ENCODE data around the gene NAA20.

Gene NAA20

DNA sequence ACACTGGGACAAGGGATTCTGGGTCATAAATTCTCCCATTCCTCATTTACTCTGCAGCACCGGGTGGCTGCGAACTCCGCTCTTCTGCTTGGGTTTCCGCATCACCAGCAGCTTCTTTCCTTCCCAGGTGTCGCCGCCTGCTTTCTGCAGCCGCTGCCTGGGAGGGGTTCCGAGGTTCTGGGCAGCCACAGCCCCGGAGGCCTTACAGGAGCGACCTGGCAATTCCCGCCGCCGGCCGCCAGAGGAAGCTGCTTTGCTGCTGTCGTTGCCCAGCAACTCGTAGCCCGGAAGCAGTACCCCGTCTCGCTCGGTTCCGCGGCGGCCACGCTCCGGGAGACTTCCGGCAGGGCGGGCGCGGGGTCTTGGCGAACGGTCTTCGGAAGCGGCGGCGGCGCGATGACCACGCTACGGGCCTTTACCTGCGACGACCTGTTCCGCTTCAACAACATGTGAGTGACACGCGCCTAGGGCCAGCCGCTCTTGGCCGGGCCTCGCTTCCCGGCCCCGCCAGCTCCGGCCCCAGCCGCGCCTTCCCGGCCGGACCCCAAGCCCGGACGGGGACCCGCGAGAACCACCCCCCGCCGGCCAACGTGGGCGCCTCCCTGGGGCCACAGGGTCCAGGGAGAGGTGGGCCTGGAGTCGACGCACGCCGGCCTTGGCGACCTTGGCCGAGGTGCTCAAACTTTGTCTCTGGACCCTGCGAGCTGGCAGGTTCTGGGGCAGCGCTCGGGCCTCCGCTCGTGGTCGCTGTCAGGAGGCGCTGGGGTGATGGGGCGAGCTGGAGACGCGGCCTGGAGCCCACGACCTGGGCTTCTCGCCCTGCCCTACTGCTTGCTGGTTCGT lies at the start of gene NAA20:
Gene NAA20 (plus strand): TSS at position 362 of the 843 bp plus-strand sequence. CDS start 35 bp downstream, at position 397.
- DNase-seq = peak; percentile 83

DNA sequence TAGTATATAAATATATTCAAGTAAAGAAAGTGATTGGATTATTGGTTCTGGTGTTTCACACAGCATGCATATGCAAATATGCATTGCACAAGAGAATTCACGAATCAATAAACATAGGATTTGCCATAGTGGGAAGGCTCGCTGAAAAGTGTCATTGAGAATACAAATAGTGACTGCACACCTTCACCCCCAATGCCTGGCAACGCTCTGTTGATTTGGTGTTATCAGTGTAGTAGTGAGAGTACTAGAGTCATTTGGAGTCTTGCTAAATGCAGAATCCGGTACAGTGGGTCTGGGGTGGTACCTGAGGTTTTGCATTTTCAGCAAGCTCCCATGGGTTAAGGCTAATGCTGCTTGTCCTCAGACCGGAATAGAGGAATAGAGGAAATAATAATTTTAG lies 49.7 kb upstream of the NAA20 start:
- DNase-seq = no peak

DNA sequence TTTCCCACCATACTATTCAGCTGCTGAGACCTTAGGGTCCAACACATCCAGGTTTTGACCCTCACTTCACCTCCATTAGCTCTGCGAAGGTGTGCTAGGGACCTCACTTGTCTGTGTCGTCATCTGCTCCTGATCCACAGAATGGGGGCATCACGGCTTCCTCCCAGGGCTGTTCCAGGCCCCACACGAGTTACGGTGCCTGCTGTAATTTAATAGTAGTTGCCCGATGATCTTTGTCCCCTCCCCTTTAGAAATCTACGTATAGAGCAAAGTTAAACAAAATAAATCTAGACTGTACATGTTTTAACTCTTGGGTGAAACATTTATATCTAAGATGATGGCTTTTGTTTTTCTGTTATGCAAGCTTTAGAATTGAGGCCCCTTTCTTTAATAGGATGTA lies 49.1 kb upstream of the NAA20 start:
- no peak for DNase-seq

DNA sequence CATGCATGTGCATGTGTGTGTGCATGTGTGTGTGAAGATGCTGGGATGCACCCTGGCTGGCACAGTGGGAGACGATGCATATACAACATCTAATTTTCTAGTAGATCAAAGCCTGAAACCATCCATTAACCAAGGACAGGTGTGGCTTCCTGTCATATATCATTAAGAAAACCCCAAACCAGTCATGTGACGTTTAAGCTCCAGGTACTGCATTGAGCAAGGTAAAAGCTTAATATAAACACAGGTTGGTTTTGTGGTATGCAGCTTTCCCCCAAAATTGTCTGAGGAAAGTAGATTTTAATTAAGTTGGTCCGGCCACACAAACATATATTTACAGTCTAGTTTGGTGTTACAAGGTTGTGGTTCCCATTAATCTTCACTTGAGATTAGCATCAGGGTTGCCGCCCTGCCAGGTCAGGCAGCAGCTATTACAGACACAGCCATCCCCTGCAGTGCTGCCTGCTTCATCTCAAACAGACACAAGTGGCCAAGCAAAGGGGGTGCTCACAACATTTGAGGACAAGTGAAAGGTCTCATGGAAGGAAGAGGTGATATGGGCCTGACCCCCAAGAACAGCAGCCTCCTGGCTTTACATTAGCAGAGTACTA lies 48.6 kb upstream of the NAA20 start:
- DNase-seq = no peak

DNA sequence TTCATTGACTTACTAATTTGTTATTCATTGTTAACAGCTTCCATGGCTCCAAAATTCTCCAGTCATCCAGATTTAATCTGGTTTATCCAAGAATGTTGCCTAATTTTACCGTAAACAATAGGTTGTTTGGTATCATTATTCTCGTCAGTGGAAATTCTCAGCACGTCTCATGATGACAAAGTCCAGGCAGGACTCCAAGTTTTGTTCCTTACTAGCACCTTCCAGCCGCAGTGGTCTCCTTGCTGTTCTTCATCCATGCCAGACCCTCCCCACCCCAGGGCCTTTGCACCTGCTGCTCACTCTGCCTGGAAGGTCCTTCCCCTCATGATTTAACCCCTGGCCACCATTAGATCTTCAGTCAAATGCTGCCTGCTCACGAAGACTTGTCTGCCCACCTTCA lies 48.1 kb upstream of the NAA20 start:
- no peak for DNase-seq

- DNase-seq = no peak
Observed at GRCh38 chr20:19969507-19970255, 47.5 kb upstream of the NAA20 start.

- no peak for DNase-seq
Observed at GRCh38 chr20:19970256-19970765, 46.9 kb upstream of the NAA20 start.

DNA sequence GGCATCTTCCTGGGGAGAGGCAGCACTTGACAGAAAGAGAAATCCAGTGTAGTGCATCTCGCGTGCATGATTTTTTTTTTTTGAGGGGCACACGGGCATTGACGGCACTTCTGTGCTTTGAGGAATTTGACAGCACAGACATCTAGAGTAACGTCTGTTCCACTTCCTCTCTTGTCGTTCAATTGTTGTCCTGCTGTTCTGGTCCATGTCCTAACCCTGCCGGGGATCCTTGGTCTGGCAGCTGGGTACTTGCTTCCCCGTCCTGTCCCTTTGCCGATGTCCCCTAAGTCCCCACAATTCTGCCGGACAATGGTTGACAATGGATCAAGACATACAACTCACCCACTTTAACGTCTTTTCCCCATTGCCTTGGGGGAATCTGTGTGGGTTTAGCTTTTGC lies 46.0 kb upstream of the NAA20 start:
- DNase-seq = no peak

DNA sequence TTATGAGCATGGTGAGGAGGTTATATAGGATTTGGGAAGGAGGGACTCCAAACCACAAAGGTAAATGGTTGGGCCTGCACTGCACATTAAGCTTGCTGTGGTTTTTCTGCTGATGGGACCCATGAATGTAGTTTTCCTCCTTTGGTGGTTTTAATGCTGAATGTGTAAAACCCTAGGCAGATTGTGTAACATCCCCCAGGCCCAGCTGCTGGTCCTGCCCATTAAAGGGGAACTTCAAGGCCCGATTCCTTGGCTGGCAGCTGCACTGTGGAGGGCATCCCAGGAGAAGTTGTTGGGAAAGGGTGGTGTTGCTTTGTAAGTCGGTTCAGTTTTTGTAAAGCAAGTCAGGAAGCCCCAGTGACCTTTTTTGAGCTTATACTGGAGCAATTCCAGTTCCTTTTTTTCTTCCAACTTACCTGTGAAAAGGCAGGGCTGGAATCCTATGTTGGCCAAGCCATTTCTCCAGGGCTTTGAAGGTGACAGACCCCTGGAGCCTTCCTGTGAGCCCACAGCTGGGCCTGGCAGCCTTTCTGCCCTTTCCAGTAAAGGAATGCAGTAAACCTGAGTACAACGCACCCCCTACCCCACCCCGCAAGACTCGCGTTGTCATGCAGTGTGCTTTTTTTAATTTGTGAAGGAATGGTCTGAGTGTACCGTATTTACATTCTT lies 43.1 kb upstream of the NAA20 start:
- no peak for DNase-seq

DNA sequence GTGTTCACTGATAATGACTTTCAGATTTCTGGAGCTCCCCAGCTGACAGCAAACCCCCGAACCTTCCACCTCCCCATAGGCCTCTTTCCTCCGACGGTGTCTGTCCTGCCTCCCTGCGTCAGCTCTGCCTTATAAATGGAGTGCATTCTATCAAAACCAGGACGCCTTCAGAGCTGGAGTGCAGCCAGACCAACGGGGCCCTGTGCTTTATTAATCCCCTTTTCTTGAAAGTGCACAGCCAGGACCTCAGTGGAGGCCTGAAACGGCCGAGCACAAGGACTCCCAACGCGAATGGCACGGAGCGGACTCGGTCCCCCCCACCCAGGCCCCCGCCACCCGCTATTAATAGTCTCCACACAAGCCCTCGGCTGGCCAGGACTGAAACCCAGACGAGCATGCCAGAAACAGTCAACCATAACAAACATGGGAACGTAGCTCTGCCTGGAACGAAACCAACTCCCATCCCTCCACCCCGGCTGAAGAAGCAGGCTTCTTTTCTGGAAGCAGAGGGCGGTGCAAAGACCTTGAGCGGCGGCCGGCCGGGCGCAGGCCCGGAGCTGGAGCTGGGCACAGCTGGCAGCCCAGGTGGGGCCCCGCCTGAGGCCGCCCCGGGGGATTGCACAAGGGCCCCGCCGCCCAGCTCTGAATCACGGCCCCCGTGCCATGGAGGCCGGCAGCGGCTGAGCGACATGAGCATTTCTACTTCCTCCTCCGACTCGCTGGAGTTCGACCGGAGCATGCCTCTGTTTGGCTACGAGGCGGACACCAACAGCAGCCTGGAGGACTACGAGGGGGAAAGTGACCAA lies 42.3 kb upstream of the NAA20 start:
- peak; percentile 67 for DNase-seq

- no peak for DNase-seq
Observed at GRCh38 chr20:19975436-19975799, 41.7 kb upstream of the NAA20 start.

DNA sequence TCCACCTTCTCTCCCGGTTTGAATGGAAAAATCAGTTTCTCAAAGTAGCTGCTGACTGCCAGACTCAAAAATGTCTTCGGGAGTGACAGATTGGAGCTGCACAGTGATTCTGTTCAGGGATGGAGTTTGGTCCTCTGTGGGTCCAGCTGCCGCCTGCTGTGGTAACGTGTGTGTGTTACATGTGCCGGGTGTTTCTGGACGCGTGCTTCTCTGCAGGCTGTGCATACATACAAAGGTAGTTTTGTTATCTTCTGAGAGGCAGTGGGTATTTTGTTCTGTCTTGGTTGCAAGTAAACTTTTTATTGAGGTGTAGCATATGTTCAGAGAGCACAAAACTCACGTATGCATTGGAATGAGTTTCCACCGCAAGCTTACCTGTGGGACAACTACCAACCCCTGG lies 41.3 kb upstream of the NAA20 start:
- DNase-seq = no peak

DNA sequence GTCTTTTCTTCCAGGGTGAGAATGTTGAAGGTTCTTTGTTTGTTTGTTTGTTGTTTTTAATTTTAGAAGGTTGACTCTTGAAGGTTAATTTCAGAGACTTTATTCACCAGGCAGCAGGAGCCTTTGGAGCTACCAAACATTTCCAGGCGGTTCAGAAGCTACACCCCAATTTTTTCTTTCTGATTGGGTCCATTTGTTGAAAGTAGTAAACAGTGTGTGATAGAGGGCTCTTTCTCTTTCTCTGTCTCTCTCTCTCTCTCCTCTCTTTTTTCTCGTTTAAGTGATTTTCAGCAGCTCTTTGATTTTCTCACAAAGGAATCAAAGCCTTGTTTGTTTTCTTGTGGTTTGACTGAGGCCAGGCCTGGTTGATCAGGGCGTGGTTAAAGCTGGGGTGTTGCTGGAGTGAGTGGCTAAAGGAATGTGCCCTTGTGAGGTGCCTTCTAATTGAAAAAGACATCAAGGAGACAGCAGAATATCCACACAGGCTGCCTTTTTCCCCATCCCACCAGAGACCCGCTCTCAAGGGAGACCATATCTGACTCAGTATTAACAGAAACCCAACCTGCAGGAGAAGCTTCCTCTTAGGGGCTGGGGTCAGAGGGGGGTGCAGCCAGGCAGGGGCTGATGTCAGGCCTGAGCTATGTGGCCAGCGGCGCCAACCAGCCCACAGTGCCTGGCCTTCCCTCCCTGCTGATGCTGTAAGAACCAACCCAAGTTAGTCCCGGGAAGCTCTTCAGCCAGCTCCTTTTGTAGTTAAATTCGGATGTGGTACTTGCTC lies 40.4 kb upstream of the NAA20 start:
- DNase-seq = peak; percentile 24

- no peak for DNase-seq
Observed at GRCh38 chr20:19977373-19977770, 39.8 kb upstream of the NAA20 start.

- DNase-seq = no peak
Observed at GRCh38 chr20:19978511-19979210, 38.5 kb upstream of the NAA20 start.

DNA sequence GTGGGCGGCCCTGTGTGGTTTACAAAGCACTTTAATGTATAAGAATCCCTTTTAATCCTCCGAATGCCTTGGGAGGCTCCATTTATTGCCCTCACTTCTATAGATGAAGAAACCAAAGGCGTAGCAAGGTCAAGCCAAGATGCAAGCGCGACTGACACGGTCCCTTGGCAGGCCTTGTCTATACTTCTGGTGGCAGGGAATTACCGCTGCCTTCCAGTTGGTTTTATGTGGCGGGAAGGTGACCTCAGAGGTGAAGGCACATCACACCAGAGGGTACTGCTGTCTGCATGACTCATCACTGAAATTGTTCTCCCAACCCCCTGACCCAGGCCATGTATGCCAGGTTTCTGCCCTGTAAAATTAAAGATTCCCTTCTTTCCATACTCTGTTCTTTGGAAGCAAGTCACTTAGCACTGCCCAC lies 36.1 kb upstream of the NAA20 start:
- DNase-seq = no peak

DNA sequence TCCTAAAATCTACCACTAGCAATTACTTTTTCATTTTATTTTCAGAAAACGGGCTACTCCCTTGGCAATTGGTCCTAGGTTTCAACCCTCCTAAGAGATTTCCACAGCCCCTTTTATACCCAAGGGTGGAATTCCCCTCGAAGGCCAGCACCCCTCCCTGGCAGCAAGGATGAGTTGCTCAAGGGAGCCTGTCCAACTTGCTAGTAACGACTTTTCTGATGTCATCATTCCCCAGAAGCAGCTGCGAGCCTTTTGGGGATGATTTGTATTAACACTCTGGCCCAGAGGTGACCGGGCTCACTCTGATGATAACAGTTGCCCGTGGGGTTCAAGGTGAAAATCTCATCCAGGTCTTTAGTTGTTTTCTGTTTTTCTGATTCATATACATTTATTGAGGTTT lies 30.7 kb upstream of the NAA20 start:
- DNase-seq = no peak

- DNase-seq = no peak
Observed at GRCh38 chr20:19987046-19987445, 30.1 kb upstream of the NAA20 start.

- no peak for DNase-seq
Observed at GRCh38 chr20:19990850-19991249, 26.3 kb upstream of the NAA20 start.

- no peak for DNase-seq
Observed at GRCh38 chr20:19991308-19991707, 25.9 kb upstream of the NAA20 start.

GRCh38 chr20:19991854-19992253 lies 25.3 kb upstream of the NAA20 start:
- no peak for DNase-seq
